ENCODE data around the gene PNMA6A.
"Not testable (repeated sequence)": the region's sequence is repeated elsewhere in the genome, so short reads cannot be mapped to it uniquely, and the experiment has no call there.

GRCh38 chrX:153026501-153026900 lies 45.8 kb upstream of the PNMA6A start:
- not testable (repeated sequence) for TF ChIP-seq CTCF, POLR2A (IDR thresholded peaks at IDR 0.05)
